D721Med (cell line): ENCODE measurements around the gene TCEAL8.

Experiments used
- DNase-seq: peaks from one replicate; pipeline ENCODE4 v3.0.0; 2011; ENCODE audit warnings: low spot score; ENCODE audit not compliant: insufficient read length
- FAIRE-seq: peaks from 2 replicates; lab custom pipeline; 2011; peaks lifted over from hg19 to GRCh38; lab: Jason Lieb, UNC
- TF ChIP-seq, protein P1 (sequence below): IDR thresholded peaks from 2 replicates; pipeline ENCODE4 v1.5.1; 2012; ENCODE audit warnings: mild to moderate bottlenecking, control low read depth; ENCODE audit not compliant: insufficient read depth; ENCODE audit errors: missing control alignments

Gene TCEAL8

DNA sequence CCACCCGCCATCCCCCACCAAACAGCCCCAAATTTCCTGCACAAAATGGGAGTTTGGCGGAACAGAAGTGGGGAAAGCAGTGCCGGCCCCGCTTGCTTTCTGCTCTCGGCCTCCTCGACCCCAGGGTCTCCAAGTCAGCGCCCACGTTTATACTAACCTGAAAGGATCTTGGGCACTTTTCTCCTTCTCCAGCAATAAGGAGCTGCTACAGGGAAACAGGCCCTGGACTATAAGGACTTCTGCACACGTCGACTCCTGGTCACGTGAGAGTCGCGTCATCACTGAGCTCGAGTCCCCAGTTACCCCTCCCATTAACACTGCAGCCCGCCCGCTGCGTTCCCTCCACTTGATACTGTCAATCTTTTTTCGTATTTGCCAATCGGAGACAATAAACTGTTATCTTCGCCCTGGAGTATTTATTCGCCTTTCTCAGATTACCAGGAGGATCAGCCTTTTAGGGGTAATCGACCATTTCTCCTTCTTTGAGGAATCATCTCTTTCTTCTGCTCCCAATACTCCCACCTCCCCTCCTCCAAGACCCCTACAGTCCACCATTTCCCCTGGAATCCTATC, at the start of gene TCEAL8:
Gene TCEAL8, minus strand, starts transcription at position 235 of the 573 bp plus-strand sequence. CDS start 1,176 bp downstream, outside the sequence.
- TF ChIP-seq, protein P1, sequence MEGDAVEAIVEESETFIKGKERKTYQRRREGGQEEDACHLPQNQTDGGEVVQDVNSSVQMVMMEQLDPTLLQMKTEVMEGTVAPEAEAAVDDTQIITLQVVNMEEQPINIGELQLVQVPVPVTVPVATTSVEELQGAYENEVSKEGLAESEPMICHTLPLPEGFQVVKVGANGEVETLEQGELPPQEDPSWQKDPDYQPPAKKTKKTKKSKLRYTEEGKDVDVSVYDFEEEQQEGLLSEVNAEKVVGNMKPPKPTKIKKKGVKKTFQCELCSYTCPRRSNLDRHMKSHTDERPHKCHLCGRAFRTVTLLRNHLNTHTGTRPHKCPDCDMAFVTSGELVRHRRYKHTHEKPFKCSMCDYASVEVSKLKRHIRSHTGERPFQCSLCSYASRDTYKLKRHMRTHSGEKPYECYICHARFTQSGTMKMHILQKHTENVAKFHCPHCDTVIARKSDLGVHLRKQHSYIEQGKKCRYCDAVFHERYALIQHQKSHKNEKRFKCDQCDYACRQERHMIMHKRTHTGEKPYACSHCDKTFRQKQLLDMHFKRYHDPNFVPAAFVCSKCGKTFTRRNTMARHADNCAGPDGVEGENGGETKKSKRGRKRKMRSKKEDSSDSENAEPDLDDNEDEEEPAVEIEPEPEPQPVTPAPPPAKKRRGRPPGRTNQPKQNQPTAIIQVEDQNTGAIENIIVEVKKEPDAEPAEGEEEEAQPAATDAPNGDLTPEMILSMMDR: no peak
- no peak for FAIRE-seq
- DNase-seq: peak; percentile 15

DNA sequence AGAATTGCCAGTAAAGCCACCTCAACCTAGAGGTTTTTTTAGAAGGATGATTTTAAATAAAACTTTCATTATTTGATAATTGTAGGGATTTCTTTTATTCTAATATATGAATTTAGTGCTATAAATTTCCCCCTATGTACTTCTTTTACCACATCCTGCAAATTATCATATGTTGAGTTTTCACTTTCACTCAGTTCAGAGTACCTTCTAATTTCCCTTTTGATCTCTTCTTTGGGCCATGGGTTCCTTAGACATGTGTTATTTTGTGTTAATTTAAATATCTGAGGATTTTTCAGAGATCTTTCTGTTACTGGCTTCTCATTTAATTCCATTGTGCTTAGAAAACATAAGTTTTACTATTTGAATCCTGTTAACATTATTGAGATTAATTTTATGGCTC, 49.8 kb upstream of the TCEAL8 start:
- FAIRE-seq (no peak), DNase-seq (no peak)
- TF ChIP-seq, protein P1: no peak

DNA sequence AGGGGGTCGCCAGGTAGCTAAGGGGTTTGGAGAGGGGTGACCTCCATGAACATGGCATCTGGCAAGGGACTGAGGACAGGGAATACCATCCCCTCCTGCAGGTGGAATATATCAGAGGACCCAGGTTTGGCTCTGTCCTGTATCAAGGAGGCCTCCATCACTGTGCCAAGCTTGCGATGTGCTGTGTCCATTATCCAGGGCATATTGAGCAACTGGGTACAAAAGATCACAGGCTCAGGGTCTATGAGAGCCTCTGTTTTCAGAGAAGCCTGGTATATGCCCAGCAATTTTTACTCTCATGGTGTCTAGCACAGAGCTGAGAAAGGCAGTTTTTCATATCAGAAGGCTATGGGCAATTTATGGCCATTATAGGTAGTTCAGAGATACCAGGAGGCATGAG, 38.2 kb upstream of the TCEAL8 start:
- DNase-seq (no peak), FAIRE-seq (no peak)
- TF ChIP-seq, protein P1: no peak

DNA sequence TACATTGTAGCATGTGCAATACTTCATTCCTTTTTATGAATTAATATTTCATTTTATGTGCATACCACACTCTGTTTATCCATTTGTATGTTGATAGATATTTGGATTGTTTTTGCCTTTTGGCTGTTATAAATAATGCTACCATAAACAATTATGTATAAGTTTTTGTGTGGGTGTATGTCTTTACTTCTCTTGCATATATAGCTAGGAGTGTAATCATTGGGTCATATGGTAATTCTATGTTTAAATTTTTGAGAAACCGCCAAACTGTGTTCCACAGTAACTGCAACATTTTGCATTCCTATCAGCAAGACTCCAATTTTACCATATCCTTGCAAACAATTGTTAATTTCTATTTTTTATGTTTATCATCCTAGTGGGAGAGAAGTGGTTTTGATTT, 24.7 kb upstream of the TCEAL8 start:
- TF ChIP-seq, protein P1: no peak
- no peak for FAIRE-seq

GRCh38 chrX:103276581-103277002, 21.6 kb upstream of the TCEAL8 start, which contains the start of gene TCEAL5:
TSS of gene TCEAL5 (minus strand) at chrX:103276750. CDS start at chrX:103274563, 2,187 bp downstream.
- FAIRE-seq: no peak
- TF ChIP-seq, protein P1: no peak
- no peak for DNase-seq

More for the DNA sequence above, 24.7 kb upstream of the TCEAL8 start:
- DNase-seq: no peak

DNA sequence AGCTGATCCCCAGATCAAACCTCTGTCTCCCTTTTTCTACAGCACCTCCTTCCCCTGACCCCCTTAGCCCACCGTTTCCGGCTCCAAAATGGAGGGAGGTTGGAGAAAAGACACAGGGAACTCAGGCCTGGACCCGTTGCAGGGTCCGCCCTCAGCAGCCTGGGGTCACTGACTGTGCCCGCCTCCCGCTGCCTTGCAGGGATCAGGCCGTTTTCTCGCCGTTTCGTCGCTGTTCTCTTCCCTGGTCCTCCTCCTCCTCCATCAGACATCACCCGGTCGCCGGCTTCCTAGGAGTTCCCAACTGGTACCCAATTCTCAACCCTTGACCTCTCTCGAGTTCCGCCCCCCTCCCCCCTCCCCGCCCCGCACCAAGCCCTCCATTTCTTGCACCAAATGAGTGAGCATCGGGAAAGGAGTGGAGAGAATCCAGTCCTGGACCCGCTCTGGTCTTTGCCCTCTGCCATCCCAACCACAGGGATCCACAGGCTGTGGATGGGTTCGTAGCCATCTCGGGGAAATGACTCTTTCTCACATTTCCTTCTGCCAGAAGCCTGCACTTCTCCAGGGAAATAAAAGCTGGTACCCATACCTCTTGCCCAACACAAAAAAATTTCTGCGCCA, 21.1 kb upstream of the TCEAL8 start:
- DNase-seq: no peak

DNA sequence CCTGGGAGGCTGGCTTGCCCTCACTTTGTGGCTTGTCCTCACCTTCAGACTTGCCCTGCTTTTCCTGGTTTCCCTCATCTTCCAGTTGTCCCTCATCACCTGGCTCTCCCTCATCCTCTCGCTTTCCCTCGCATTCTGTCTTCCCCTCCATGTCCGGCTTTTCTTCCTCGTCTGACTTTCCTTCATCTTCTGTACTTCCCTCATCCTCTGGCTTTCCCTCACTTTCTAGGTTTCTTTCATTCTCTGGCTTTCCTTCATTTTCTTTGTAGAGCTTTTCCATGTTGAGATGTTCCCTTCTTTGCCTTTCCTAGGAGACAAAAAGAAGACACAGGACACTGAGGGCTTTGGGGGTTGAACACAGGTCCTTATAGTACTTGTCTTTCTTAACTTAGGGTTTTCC, 19.3 kb upstream of the TCEAL8 start:
- DNase-seq (no peak), FAIRE-seq (no peak)
- TF ChIP-seq, protein P1: no peak

More for the DNA sequence above, 21.1 kb upstream of the TCEAL8 start:
- FAIRE-seq: no peak
- TF ChIP-seq, protein P1: no peak
